Measurements from ENCODE around the gene LEFTY2.
"Not testable (repeated sequence)": the region's sequence is repeated elsewhere in the genome, so short reads cannot be mapped to it uniquely, and the experiment has no call there.

Gene LEFTY2

GRCh38 chr1:225929462-225929861 lies 11.6 kb downstream of the LEFTY2 start:
- DNase-seq (ENCODE audit: low spot score) = not testable (repeated sequence)

DNA sequence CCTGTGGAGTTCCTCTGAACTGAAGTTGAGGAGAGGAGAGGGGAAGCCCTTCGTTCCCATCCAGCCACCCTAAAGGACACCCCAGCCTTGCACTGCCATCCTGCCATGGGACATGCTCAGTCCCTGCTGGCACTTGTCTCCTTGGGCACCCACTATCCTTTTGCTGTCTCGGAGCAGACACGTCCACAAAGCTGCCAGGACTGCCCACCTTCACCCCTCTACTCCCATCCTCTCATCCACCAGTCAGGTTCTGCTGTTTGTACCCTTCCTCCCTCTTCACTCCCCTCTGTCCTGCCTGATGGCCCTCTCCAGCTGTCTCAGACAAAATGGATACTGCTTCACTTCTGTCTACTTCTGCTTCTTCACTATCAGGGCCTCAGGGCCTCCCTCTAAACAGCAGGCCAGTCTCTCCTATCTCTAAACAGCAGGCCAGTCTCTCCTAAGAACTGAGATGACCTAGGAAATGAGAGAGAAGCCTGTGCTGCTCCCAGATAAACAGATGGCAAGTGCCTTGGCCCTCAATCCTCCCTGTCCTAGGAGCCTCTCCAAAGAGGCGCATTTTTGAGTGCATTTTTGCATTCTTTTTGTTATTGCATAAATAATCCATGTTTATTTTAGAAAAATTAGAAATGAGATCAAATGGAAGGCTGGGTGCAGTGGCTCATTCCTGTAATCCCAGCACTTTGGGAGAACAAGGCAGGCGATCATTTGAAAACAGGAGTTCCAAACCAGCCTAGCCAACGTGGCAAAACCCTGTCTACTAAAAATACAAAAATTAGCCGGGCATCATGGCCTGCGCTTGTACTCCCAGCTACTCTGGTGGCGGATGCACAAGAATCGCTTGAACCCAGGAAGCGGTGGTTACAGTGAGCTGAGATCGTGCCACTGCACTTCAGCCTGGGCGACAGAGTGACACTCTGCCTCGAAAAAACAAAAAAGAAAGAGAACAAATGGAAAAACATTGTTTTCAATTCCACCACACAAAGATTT lies 12.5 kb downstream of the LEFTY2 start:
- no peak for DNase-seq (ENCODE audit: low spot score)

- DNase-seq (ENCODE audit: low spot score) = no peak
Observed at GRCh38 chr1:225926551-225927113, 14.4 kb downstream of the LEFTY2 start.

GRCh38 chr1:225923692-225924555 lies 17.1 kb downstream of the LEFTY2 start, which contains the start of gene PYCR2:
PYCR2 (minus strand) TSS chr1:225924250; CDS start chr1:225924110, 140 bp downstream.
- DNase-seq (ENCODE audit: low spot score) = peak; percentile 97

GRCh38 chr1:225923381-225923691 lies 17.7 kb downstream of the LEFTY2 start:
- DNase-seq (ENCODE audit: low spot score) = no peak

GRCh38 chr1:225921734-225922709 lies 19.0 kb downstream of the LEFTY2 start:
- DNase-seq (ENCODE audit: low spot score) = no peak

GRCh38 chr1:225919906-225920305 lies 21.1 kb downstream of the LEFTY2 start:
- DNase-seq (ENCODE audit: low spot score) = no peak

DNA sequence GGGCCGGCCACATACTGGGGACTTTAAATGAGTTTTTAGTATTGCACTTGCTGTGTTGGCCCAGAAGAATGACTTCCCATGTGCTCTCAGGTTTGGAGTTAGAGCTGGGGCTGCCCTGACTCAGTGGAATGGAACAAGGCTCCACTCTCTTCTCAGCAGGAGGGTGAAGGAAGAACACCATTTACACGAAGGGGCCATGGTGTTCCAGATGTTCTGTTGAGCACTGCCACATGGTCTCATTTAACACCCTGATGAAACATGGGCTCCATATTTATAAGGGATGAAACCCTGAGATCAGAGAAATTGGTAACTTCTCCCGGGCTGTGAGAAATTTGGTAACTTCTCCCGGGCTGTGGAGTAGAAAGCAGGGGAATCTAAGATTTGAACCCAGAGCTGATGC lies 22.7 kb downstream of the LEFTY2 start:
- no peak for DNase-seq (ENCODE audit: low spot score)

DNA sequence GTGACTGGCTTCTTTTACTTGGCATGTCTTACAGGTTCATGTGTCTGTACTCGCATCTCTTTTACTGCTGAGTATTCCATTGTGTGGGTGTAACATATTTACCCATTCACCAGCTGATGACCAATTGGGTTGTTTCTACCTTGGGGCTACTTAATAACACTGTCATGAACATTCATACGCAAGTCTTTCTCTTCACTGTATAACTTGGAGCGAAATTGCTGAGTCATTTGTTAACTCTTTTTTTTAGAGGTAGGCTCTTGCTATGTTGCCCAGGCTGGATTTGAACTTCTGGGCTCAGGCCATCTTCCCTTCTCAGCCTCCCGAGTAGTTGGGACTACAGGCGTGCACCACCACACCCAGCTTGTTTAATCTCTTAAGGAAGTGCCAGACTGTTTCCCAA lies 23.5 kb downstream of the LEFTY2 start:
- DNase-seq (ENCODE audit: low spot score) = no peak

- DNase-seq (ENCODE audit: low spot score) = no peak
Observed at GRCh38 chr1:225917101-225917500, 23.9 kb downstream of the LEFTY2 start.

DNA sequence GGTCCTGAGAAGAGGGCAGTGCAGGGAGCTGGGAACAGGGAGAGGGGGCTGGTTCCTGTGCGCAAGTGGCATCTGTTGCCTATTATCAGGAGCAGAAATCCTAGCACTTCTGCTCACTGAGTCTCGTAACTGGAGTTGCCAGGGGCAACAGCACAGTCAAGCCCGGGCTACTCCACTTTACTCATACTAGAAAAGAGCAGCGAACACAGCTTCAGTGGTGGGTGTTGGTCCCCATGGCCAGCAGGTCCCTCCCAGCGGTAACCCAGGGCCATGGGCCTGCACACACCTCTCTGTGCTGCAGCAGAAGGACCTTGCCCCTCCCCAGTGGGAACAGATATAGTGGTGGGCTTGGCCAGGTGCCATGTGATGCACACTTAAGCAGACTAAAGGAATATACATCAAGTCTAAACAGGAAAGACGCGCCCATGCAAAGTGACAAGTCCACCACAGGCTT lies 25.5 kb downstream of the LEFTY2 start:
- DNase-seq (ENCODE audit: low spot score) = no peak

DNA sequence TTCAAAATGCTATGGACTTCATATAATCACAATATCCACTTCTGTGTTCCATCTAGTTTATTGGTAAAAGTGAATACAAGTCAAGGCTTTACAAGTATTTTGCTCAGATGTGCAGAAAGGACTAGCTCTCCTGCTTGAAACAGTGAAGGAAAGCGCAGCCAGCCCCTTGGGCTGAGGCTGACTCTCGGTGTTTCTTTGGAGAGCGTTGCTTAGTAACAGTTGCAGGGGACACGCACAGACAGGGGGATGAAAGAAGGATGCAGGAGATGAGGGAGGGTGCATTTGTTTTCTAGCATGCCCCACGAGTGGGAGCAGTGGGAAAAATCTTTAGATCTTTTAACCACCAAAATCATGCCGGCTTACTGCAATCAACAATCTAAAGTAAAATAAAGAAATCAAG lies 26.1 kb downstream of the LEFTY2 start:
- DNase-seq (ENCODE audit: low spot score) = no peak

GRCh38 chr1:225914391-225914790 lies 26.6 kb downstream of the LEFTY2 start:
- no peak for DNase-seq (ENCODE audit: low spot score)

- DNase-seq (ENCODE audit: low spot score) = peak; percentile 82
Observed at GRCh38 chr1:225911191-225912130, 29.6 kb downstream of the LEFTY2 start.

GRCh38 chr1:225909477-225909876 lies 31.5 kb downstream of the LEFTY2 start:
- DNase-seq (ENCODE audit: low spot score) = no peak

DNA sequence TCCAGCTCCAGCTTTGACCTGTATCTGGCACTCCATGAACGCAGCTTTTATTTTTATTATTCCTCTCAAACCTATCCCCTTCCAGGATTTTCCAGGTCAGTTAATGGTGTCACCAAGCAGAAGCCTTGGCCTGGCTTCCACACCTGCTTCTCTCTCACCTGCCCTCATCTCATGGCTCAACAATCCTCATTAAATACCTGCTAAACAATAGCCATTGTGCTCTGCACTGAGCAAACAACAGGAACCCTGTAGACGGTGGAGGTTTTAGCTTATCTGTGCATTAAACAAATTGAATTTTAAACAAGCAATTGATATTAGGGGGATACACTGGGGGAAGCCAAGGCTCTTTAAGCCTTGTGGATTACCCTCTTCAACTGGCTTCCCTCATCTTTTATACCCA lies 32.2 kb downstream of the LEFTY2 start:
- DNase-seq (ENCODE audit: low spot score) = no peak

DNA sequence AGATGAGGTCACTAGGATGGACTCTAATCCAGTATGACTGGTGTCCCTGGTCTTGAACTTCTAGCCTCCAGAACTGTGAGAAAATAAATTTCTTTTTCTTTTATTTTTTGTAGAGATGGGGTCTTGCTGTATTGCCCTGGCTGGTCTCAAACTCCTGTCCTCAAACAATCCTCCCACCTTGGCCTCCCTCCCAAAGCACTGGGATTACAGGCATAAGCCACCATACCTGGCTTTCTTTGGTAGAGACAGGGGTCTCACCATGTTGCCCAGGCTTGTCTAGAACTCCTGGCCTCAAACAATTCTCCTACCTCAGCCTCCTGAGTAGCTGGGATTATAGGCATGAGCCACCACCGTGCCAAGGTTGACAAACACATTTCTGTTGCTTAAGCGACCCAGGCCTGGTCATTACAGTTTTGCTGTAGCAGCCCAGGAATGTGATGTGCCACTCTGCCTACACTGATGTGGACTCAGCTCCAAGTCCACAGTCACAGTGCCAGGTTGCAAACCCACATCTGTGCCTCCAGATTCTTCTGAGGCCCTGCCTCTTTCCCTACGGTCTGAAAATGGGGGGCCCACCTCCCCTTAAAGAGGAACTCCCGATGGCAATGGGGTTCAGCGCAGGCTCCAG lies 32.9 kb downstream of the LEFTY2 start:
- no peak for DNase-seq (ENCODE audit: low spot score)

DNA sequence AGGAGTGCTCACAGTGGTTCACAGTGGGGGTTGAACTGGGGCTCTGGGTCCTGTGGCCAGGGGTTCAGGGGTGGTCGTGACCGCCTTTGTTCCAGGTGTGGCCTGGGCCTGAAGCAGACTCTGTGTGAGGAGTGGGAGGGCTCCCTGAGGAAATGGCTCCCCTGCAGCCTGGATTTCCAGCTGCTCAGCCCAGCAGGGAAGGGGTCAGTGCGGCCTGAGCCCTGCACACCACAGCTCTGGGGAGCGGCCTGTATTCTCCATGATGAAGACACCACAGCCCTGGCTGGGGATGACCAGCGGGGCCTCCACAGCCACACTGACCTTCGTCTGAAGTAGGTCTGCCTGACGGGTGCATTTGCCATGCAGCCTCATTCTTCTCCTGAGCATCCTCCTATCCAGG lies 33.7 kb downstream of the LEFTY2 start:
- DNase-seq (ENCODE audit: low spot score) = no peak

DNA sequence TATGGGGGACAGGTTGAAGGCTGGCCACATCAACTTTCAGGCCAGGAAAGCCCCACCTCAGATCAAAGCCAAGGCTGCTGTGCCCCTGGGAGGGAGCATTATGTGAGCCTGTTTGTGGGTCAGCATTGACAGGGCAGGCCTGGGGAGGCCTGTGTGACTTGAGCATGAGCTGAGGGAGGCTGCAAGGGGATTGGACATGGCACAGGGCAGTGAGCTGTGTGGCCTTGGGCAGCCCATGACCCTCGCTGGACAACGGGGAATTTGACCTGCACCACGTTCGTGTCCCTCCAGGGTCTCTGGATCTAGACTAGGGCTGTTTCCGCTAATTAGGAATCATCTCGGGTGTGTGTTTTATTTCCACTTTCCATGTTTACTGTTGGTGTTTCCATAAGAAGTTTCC lies 34.6 kb downstream of the LEFTY2 start:
- DNase-seq (ENCODE audit: low spot score) = no peak

- DNase-seq (ENCODE audit: low spot score) = no peak
Observed at GRCh38 chr1:225903623-225904022, 37.4 kb downstream of the LEFTY2 start.
